ENCODE measurements around the gene SPATA31E1.

SPATA31E1 gene

DNA sequence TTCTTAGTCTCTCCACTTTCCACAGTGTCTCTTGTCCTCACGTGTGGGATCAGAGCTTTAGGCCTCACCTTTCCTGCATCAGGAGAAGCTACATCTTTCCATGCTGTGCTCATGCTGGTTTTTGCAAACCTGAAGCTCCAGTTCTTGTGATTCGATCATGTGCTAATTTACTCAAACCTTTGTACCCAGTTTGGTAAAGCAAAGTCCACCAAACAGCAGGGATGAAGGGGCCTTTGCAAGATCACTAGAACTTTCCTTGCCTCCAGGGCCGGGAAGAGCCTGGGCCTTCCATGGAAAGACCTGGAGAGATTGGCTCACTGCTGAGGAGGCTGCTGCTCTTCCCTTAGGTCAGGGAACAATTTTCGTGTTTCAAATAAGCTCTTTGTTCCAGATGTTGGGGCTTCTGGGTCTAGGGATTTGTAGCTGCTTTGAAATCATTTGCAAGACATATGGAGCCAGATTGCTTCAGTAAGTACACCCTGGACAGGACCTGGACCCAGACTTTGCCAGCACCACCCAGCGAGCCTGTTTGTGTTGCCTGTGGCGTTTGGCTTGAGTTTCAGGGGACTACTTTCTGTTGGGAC lies 18.7 kb upstream of the SPATA31E1 start:
- DNase-seq (ENCODE audit: low read depth), result no peak

DNA sequence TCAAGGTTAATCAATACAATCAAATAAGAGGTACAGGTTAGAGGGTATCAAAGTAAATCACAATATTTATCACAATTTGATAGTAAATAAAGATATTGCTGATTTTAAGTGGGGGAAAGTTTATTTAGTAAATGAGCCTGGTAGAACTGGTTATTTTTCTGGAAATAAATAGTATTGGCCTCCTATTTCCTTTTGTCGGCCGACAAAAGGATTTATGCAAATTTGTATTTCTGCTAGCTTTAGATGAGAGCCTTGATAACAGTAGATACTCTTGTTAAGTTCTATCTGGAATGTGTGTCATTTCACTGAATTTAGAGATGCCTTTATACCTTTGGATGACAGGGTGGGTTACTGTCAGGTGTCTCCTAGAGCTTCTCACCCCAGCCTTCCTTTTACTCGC lies 17.8 kb upstream of the SPATA31E1 start:
- no peak for DNase-seq (ENCODE audit: low read depth)

DNA sequence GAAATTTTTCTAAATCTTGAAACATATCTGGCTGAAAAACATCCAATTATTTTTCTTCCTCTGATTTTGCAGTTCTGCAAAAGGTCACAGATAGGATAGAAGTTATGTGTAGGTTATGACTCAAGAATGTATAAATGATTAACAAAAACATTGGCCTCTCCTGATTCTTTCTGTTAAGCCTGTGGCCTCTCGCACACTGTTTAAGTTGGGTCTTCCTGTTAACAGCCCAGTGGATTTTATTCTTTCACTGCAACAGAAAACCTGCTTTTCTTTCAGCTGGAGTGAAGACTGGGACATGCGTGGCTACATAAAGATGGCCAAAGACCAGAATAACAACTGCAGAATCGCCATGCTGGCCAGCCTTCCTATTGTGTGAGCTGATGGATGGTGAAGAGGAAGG lies 17.1 kb upstream of the SPATA31E1 start:
- no peak for DNase-seq (ENCODE audit: low read depth)

DNA sequence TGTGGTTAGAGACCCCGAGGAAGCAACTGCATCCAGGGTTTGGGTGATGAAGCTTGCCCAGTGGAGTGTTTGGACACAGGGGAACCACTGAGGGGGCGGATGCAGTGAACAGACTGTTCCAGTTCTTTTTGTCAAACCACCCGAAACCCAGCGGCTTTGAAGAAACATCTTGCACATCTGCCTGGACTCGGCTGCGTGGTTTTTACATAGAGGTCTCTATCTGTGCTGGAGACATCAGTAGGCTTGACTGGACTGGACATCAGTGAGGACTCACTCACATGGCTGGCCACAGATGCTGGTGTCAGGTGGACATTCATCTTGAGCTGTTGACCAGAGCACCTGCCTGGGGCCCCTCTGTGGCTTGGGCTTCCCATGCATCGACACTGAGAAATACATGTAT lies 15.3 kb upstream of the SPATA31E1 start:
- no peak for DNase-seq (ENCODE audit: low read depth)

DNA sequence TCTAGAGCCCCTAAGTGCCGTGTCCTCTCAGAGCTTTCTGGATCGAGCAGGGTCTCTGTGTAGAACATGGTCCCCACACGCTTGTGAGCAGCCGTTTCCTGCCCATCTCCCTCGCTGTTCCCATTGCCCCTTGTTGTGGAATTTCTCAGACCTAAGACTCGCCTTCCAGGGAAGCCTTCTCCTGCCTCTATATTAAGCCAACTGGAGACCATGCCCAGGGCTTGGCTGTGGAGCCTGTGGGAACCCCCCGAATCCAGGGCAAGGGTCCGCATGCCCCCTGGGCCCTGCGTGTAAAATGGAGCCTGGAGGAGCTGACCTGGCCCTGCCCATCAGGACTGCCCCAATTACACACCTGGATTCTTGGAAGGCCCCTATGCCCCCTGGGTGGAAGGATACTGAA lies 14.5 kb upstream of the SPATA31E1 start:
- DNase-seq (ENCODE audit: low read depth), result no peak

DNA sequence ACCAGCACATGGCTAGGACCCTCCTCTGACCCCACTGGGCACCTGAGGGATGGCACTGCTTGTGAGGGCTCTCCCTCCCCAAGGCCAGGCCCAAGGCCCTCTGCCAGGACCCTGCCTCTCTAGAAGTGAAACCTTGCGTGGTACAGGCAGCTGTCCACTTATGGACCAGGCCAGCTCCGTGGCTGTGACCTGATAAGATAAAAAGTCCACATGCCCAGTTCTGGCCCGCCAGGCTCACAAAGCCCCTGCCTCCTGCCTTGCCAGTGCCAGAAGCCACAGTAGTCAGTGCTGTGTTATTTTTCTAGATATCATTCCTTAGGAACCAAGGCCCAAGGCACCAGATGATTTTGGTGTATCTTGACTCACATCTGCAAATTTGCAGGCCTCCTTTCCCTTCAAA lies 14.0 kb upstream of the SPATA31E1 start:
- no peak for DNase-seq (ENCODE audit: low read depth)

DNA sequence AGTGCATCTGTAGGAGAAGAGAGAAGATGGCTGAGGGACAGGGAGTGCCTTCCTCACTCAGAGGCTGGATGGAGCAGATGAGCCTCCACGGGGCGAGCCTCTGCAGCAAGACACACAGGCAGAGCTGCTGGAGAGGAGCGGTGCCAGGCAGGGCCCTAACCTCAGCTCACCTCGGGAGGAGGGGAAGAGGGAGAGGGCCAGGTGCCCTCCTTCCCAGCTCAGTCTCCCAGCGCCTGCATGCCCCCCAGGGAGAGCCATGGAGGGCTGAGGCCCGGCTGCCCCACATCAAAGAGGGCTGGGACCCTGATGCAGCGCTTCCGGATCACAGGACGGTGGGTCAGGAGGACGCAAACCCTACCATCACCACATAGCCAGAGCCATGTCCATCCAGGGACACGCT lies 13.6 kb upstream of the SPATA31E1 start:
- no peak for DNase-seq (ENCODE audit: low read depth)

DNA sequence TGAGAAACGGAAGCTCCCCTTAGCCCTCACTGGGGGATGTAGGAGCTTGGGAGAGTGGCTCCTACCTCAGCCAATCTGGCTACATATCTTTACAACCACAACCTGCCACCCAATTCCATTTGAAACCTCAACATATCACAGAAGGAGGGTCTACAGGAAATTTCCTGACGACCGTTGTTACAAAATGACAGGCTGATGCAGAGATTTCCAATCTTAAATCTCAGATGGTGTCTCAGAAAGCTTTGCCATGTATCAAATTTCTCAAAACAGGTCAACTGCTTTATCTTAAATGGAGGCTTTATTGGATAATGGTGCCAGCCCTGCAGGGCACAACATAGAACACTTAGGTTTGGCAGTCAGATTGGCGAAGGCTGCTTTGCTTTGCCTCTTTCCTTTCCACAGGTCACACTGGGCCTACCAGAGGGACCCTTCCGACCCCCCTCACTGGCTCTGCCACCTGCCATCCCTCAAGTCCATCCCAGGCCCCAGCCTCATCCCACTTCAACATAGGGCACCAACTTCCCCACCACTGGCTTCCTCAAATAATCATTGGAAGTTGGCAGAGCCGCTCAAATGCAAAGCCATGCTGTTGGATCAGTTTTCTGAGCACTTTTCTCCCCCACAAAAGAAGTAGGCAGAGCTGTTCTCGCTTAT lies 11.1 kb upstream of the SPATA31E1 start:
- DNase-seq (ENCODE audit: low read depth), result no peak

DNA sequence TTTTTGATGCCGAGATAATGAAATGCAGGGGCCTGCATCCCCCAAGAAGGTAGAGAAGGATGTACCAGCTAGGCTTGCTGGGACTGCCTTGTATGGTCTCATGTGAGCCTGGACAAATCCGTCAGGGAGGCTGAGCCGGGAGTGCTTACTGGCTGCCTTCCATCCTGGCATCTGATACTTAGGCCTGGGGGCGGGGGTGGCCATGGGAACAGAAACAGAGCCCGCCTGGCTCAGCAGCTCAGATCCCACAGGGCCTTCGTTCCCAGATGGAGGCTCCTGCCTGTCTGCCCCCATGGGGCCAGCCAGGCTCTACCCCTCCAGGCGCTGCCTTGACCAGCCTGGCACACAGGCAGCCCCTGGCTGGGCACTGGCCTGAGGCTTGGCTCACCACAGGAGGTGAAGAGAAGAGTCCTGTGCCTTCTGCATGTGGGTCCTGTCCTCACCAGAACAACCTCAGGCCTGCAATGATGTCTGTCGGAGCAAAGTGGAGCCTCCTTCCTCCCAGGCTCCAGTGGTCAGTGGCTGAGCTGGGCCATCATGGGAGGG lies 10.5 kb upstream of the SPATA31E1 start:
- DNase-seq (ENCODE audit: low read depth), result no peak

DNA sequence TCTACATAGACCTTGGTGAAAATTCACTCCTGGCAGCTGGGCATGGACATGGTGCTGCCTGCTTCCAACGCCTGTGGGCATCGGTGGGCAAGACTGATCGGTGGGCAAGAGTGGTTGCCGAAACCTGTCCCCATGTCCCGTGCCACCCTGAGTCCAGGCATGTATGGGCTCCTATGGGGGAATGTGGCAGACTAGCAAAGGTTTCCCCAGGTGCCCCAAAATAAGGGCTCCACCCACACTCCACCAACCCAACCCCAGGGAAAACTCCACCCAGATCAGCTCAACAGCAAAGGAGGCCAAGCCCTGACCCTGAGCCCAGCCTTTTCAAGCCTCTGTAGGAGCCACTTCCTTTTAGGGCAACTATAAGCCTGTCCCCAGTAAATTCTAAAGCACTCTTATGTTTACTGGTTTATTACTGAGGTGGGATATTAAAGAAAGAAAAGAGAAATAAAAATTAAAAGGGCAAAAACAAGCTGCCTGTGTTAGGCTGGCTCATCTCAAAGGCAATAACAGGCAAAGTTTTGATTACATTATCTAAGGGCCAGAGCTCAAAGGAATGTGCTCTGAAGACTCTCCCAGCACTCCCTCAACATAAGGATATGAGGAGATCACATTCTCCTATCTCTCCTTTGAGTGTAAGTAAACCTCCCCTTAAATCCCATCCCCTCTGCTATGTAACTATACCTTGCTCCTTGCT lies 8.9 kb upstream of the SPATA31E1 start:
- no peak for DNase-seq (ENCODE audit: low read depth)

DNA sequence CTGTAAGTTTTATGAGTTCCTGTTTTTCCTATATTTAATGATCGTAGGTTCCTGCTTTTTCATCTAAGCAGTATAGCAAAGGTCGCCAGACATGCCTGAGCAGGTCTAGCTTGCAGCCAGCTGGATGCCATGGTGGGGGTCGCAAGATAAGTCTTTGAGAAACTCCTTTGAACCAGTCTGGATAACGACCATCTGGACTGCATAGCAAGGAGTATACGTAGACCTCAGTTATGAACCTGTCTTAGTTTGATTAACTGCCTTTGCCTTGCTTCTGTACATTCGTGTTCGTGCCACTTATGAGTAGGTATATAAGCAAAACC lies 8.4 kb upstream of the SPATA31E1 start:
- DNase-seq (ENCODE audit: low read depth), result no peak

DNA sequence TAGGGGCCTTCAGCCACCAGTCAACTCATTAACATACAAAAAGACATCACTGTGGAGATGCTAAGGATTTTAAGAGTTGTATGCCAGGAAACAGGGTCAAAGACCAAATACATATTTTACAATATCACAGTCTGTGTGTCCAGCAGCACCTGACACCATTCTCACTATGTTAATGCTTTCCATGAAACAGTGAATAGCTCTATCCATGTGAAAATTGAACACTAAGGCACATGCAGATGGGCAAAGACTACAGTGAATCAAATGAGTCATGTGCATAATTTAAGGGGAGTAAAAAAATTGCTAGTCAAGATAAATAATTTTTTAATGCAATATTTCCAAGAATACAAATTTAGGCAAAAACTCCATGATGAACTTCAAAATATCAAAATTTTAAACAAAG lies 7.6 kb upstream of the SPATA31E1 start:
- DNase-seq (ENCODE audit: low read depth), result no peak

DNA sequence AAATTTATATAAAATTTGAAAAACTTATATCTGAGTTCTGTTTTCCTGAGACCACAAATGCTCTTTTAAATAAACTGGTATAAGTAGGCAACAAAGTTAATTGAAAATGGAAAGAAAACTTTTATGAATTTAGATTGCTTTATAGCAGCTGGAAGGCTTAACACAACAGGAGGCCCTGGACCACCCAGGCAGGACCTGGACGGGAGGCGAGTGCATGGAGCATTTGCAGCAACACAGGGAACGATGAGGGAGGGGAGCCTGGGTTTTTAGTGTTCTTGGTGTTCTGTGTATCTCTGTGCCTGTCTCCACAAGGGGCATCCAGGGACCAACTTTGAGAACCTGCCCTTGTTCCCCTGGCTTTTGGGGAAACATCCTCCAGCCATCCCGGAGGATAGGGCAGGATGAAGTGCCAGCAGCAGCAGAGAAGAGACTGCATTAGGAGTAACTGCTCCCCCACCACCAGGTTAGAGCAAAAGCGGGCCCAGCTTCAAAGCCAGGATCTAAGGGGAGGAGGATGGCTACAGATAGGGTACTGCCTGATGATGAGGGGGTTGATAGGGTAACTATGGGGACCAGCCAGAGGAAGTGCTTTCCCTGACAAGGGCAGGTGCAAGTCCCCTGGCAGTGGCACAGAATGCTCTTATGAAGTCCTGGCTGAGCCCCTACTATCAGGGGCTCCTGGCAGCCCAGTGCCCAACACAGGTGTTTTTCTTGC lies 6.7 kb upstream of the SPATA31E1 start:
- no peak for DNase-seq (ENCODE audit: low read depth)

DNA sequence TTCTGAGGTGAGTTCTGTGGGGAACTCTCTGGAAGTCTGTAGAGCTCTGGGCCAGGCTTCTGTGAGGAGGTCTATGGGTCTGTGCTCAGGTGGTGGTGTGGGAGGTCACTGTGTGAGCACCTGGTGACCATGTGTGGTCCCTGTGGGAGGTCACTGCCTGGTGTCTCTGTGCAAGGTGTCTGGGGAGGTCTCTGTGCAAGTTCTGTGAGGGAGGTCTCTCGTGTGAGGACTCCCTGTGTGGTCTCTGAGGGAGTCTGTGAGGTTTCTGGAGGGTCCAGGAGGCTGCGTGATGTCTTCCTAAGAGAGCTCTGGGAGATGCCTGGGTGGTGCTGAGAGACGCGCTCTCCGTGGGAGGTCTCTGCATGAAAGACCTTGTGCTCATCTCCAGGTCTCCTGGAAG lies 6.0 kb upstream of the SPATA31E1 start:
- no peak for DNase-seq (ENCODE audit: low read depth)

DNA sequence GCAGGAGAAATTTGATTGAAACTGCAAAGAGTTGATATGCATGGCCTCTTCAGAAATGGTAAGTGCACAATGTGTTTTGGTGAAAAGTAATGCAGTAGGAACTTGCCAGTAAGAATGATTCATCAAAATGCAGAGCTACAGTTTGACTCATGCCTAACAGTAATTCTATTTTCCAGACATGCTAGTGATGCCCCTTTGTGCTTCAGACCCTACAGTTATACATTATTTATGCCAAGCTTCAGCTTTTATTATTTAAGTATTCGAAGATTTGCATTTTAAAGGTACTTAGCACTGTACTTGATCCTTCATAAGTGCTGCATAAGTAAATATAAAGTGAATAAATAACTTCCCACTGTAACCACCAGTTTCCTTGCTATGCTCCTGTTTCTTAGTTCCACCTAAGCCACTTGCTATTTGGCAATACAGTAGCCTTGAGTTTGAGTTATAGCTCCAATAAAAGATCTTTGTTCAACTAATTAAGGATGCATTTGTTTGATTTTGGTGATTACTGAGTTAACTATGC lies 3.6 kb upstream of the SPATA31E1 start:
- no peak for DNase-seq (ENCODE audit: low read depth)

DNA sequence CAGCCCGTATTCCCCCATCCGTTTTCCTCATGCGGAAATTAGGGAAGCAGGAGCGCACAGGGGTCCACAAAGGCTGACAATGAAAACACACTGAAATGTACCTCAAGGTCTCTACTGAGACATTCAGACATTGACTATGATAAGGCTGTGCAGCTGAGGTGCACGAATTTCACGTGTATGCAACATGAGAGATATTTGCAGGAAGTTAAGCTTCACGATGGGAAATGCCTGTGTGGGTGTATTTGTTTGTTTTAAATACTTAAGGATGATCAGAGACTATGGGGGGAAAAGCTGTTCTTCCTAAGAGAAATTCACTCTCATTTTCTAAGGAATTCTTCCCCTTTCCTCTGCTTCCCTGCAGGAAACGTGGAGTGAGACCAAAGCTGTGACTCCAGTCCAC lies 2.6 kb upstream of the SPATA31E1 start:
- DNase-seq (ENCODE audit: low read depth), result no peak

DNA sequence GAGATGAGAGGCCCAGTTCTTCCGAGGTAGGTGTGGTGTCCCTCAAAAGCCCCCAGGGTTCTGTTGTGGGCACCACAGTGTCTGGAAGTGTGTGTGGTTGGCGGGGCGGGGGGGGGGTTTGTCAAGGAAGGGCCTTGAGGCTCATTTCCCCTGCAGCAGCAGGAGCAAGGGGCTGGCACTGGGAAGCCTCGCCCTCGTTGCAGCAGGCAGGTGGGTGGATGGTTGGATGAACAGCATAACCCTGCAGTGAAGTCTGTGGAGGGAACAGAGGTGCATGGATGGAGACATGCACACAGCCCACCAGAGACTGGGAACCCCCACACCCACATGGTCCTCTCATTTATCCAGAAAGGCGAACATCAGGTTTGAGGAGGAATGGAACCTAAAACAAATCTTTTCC lies 2.0 kb upstream of the SPATA31E1 start:
- no peak for DNase-seq (ENCODE audit: low read depth)

DNA sequence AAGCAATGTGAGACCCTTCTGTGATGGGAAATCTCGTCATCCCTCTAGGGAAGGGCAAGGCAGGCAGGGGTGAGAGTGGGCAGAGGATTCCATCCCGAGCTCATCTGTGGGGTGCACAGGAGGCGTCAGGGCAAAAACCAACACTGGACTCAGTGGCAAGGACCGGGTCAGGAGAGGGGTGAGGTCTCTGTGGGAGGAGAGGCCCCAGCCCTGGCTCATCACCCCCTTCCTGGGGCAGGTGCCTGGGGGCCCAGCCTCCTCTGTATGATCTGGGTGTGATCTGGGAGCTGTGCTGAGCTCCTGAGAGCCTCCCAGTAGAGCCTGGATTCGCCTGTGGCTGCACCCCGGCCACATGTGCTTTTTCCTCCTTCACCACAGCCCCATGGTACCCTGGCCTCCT lies 597 bp downstream of the SPATA31E1 start:
- no peak for DNase-seq (ENCODE audit: low read depth)

DNA sequence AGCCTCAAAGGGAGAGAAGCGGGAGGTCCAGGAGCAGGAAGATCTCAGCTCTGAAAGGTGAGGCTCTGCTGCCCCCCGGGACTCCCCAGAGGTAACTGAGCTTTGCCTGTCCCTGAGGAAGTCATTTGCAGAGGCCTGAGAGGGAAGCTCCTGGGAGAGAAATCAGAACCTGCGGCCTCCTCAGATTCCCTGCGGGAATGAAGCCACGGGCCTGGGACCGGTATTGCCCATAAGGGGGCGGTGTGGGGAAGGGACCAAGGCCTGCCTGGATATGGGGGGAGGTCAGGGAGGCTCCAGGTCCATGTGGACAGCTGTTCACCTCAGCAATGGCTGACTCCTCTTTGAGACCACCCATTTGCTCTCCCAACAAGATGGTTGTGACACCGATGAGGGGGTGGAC lies 1.3 kb downstream of the SPATA31E1 start:
- DNase-seq (ENCODE audit: low read depth), result no peak

DNA sequence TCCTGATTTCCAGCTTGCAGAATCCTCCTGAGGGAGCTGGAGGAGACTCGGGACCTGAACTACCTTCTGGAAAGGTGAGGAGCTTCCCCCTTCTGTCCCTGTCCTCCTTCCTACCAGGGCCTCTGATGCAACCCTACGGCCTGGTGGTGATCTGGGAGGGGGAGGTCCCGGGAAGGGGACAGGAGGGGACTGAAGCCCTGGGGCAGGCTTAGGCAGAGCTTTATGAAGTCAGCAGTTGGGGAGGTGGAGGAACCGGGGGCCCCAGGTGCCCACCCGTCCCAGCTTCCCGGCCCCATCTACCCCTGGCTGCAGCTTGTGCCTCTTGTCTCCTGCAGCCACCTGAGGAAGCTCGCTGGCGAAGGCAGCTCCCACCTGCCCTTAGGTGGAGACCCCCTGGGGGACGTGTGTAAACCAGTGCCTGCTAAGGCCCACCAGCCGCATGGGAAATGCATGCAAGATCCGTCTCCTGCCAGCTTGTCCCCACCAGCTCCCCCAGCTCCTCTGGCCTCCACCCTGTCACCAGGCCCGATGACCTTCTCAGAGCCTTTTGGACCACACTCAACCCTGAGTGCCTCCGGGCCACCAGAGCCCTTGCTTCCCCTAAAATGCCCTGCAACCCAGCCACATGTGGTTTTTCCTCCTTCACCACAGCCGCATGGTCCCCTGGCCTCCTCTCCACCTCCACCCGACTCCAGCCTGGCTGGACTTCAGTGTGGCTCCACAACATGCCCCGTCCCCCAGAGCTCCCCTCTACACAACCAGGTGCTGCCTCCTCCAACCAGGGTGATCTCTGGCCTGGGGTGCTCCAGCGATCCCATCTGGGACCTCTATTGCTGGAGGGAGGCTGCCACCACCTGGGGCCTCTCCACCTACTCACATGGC lies 2.1 kb downstream of the SPATA31E1 start:
- no peak for DNase-seq (ENCODE audit: low read depth)

DNA sequence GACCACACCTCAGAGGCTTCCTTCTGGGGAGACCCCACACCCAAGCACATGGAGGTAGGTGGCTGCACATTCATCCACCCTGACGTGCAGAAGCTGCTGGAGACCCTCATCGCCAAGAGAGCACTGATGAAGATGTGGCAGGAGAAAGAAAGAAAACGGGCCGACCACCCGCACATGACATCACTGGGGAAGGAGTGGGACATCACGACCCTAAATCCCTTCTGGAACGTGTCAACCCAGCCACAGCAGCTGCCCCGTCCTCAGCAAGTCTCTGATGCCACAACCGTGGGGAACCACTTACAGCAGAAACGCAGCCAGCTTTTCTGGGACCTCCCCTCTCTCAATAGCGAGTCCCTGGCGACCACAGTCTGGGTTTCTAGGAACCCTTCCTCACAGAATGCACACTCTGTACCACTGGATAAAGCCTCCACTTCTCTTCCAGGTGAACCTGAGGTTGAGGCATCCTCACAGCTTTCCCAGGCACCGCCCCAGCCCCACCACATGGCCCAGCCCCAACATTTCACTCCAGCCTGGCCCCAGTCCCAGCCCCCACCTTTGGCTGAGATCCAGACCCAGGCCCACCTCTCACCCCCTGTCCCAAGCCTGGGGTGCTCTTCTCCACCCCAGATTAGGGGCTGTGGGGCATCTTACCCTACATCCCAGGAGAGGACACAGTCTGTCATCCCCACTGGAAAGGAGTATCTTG lies 3.0 kb downstream of the SPATA31E1 start:
- no peak for DNase-seq (ENCODE audit: low read depth)
